NB4 (cell line): ENCODE results near the gene OR2F2.

Source experiments
- DNase-seq: peaks from one replicate; pipeline ENCODE4 v3.0.0; 2010; ENCODE audit warnings: low read depth
- H3K4me3 ChIP-seq: one replicate; pipeline ENCODE4 v1.5.1; 2011; ENCODE audit warnings: mild to moderate bottlenecking, low read depth, low read length, moderate library complexity
- MYC ChIP-seq: IDR thresholded peaks from 2 replicates; pipeline ENCODE4 v1.6.1; 2011; ENCODE audit warnings: low read depth, low read length
- POLR2A ChIP-seq: IDR thresholded peaks from 2 replicates; pipeline ENCODE4 v1.6.1; 2011; ENCODE audit warnings: mild to moderate bottlenecking; ENCODE audit not compliant: insufficient read length; ENCODE audit errors: extremely low read depth
- TF ChIP-seq, protein P1 (sequence below): IDR thresholded peaks from one replicate; pipeline ENCODE4 v1.5.1; 2012; ENCODE audit warnings: low read depth, low read length
- TF ChIP-seq, protein P2 (sequence below): IDR thresholded peaks from 2 replicates; pipeline ENCODE4 v1.6.1; 2011; ENCODE audit warnings: low read depth, low read length

The OR2F2 gene

DNA sequence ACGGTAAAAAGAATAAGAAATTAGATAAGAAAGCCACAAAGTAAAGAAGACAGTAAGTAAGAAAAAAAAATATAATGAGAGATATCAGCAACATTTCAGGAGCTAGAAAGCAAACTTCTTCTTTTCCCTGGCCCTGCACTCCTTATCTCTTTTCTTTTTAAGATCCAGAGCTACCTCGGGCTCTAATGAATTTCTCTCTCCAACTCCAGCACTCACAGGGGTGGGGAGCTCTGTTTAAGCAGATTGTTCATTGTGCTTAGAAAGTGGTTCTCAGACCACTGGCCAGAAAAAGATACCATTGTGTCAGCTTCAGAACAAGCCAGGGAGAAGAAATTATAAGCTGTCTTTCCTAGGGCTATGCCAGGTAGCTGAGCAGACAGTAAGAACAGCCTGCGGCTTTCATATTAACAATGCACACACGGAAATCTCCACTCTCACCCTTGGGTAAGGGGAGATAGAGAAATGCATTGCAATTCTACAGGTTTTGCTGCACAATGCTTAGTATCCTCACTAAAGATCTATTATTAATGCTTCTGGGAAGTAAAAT is 38.9 kb downstream of the OR2F2 start:
- TF ChIP-seq, protein P1, sequence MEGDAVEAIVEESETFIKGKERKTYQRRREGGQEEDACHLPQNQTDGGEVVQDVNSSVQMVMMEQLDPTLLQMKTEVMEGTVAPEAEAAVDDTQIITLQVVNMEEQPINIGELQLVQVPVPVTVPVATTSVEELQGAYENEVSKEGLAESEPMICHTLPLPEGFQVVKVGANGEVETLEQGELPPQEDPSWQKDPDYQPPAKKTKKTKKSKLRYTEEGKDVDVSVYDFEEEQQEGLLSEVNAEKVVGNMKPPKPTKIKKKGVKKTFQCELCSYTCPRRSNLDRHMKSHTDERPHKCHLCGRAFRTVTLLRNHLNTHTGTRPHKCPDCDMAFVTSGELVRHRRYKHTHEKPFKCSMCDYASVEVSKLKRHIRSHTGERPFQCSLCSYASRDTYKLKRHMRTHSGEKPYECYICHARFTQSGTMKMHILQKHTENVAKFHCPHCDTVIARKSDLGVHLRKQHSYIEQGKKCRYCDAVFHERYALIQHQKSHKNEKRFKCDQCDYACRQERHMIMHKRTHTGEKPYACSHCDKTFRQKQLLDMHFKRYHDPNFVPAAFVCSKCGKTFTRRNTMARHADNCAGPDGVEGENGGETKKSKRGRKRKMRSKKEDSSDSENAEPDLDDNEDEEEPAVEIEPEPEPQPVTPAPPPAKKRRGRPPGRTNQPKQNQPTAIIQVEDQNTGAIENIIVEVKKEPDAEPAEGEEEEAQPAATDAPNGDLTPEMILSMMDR, result no peak
- no peak for TF ChIP-seq MYC
- TF ChIP-seq, protein P2, sequence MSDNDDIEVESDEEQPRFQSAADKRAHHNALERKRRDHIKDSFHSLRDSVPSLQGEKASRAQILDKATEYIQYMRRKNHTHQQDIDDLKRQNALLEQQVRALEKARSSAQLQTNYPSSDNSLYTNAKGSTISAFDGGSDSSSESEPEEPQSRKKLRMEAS, result no peak
- no peak for TF ChIP-seq POLR2A
- no peak overlapping the region for H3K4me3 ChIP-seq
- DNase-seq, result no peak

DNA sequence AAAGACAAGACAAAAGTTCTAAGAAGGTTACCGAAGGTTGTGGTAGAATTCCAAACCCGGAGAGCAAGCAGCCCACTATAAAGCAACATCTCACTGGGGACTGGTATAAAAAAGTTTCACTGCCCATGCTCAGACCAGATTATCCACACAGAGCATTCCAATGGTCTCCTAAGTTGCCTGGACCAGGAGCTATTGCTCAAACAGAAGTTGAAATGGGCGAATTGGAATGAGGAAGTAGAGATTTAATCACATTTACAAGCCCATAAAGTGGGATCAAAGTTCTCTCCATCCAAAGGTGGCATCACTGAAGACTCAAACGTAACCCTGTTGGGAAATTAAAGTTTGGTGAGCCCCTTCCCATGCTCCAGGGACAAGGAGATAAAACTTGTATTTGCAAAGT is 39.4 kb downstream of the OR2F2 start:
- DNase-seq, result no peak
- TF ChIP-seq MYC, result no peak
- no peak for TF ChIP-seq POLR2A
- TF ChIP-seq, protein P2, result no peak
- TF ChIP-seq, protein P1, result no peak
- H3K4me3 ChIP-seq, result no peak overlapping the region

DNA sequence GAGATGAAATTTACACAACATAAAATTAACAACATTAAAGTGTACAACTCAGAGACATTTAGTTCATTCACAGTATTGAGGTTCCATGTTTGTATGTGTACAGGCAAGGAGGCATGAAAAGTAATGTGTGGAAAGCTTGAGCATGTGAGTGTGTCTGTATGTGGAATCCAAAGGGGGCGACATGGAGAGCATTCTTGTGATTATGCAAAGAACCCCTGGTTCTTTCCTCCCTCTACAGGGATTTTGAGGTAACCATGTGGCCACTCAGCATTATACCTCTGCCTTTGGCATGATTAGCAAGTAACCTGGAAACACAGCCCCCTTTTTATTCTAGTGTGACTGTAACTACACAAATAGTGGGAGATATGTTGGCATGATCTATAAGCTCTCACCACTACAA is 40.6 kb downstream of the OR2F2 start:
- H3K4me3 ChIP-seq, result no peak overlapping the region
- DNase-seq, result peak; percentile 21
- no peak for TF ChIP-seq MYC

DNA sequence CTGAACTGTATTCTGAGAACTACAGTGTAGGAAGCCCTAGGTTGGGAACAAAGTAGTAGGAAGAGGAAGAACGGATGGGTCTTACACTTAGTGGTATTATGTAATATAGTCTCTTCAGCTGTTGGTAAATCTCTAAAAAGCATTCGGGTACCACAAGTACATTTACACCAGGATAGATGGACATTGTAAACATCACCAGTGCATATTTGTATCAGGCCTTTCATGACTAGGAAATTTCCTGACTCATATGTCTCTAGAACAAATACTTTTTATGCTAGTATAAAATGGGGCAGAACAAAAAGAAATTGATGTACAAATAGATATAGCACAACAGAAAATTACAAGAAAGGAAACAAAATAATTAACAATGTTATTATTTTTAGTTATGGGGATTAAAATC is 43.6 kb downstream of the OR2F2 start:
- no peak for TF ChIP-seq MYC
- TF ChIP-seq, protein P2, result no peak
- no peak for TF ChIP-seq POLR2A
- TF ChIP-seq, protein P1, result no peak
- no peak overlapping the region for H3K4me3 ChIP-seq
- DNase-seq, result no peak

DNA sequence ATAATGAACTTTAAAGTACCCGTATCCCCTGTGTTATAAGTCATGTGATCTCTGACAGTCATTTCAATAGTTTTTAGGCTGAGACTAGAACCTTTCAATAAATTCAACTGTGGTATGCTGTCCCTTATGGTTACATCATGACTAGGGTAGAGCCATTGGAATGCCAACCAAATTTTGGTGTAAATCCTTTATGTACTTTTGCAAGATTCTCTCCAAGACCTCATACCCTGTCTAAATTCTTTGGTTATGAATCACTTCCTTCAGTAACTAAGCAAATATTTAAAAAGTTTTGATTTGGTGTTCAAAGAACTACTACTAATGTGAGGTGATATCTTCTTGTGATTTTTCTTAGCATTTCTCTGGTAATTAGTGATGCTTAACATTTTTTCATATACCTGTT is 44.3 kb downstream of the OR2F2 start:
- no peak for DNase-seq
- no peak overlapping the region for H3K4me3 ChIP-seq
- TF ChIP-seq, protein P1, result no peak
- no peak for TF ChIP-seq POLR2A
- no peak for TF ChIP-seq MYC
- TF ChIP-seq, protein P2, result no peak

DNA sequence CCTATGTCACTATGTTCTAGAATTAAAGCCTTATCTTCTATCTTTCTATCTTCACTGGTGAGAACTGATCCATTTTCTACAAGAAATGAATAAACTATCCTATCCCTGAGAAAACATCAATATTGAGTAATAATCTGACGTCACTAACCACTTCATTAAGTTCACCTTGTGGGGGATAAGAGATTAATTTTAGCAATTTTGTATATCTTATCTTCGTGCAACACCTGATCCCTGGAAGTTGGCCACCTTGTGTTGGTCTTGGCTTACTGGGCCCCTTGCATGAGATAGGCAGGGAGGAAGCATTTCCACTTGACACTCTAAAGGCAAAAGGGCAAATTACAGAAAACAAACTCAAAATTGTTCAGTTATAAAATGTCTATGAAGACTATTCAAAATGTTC is 45.0 kb downstream of the OR2F2 start:
- TF ChIP-seq, protein P2, result no peak
- TF ChIP-seq POLR2A (no peak), MYC (no peak)
- DNase-seq, result no peak
- H3K4me3 ChIP-seq, result no peak overlapping the region
